RWPE1 (cell line): ENCODE data around the gene TSEN54.

Source experiments
- CTCF ChIA-PET: fragments of 350-600 bp; sonication (Branson Sonifier 250); formaldehyde crosslinking; extraction: SDS; loops from one replicate; lab custom pipeline; 2021; lab: Yijun Ruan, JAX
- POLR2A ChIA-PET: fragments of 400-600 bp; formaldehyde crosslinking; extraction: SDS; loops from one replicate; lab custom pipeline; 2020; ENCODE audit warnings: antibody characterized with exemption; ENCODE audit not compliant: low non-redundant PET; lab: Yijun Ruan, JAX
- DNase-seq: peaks from one replicate; pipeline ENCODE4 v3.0.0; 2012; ENCODE audit warnings: low spot score
- H3K27ac ChIP-seq: fragments of 450-650 bp; 2 replicates; pipeline ENCODE4 v1.5.1; 2017
- CTCF ChIP-seq: fragments of 450-650 bp; conservative IDR thresholded peaks from 2 replicates; pipeline ENCODE4 v1.5.1; 2017; ENCODE audit warnings: low read depth, mild to moderate bottlenecking

TSEN54 gene

GRCh38 chr17:75521290-75521689, 5.0 kb downstream of the TSEN54 start:
- DNase-seq: no peak
- no peak overlapping the region for H3K27ac ChIP-seq
- ChIA-PET CTCF (interaction anchor here (0.7 to 1.2 kb wide), 2 partner anchors 112 to 282 kb away, joined by 4 to 5 read pairs; partner anchors contain the start of gene SMIM5), POLR2A (no interaction called here)
- TF ChIP-seq CTCF: no peak

GRCh38 chr17:75521951-75522727, 5.8 kb downstream of the TSEN54 start:
- ChIA-PET POLR2A (no interaction called here), CTCF (interaction anchor here (0.7 to 1.2 kb wide), 2 partner anchors 111 to 283 kb away, joined by 4 to 5 read pairs; partner anchors contain the start of gene SMIM5)
- TF ChIP-seq CTCF: no peak
- 0 out of 2 replicates have a peak overlapping the region, but pooled peaks have one; percentile 10 for H3K27ac ChIP-seq
- DNase-seq: no peak

DNA sequence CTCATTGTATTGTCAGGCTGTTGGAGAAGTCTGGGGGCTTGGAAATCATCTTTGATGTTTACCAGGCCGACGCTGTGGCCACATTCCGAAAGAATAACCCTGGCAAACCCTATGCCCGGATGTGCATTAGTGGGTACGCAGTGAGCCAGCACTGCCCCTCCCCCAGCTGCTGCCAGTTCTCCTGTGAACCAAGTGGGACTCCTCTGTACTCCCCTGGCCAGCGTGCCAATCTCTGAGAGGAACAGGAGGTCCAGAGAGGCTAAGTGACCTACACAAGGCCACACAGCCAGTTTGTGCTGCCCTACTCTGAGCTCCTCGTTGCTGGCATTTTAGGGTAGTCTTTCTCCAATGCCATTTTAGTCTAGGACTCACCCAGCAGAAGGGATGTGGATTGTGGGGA, 7.3 kb downstream of the TSEN54 start:
- DNase-seq: no peak
- CTCF ChIA-PET: no interaction called here
- peak overlapping the region; percentile 78 for H3K27ac ChIP-seq
- TF ChIP-seq CTCF: no peak
- POLR2A ChIA-PET: no interaction called here

GRCh38 chr17:75524269-75524969, 8.1 kb downstream of the TSEN54 start:
- ChIA-PET POLR2A (interaction anchor here (1.6 kb wide), 1 partner anchor 8 kb away, joined by 13 read pairs; the partner anchor contains the start of gene TSEN54), CTCF (interaction anchor here (0.7 kb wide), 3 partner anchors 26 to 324 kb away, joined by 4 to 5 read pairs (median 4); no protein-coding TSS in a partner anchor)
- DNase-seq: no peak
- TF ChIP-seq CTCF: no peak
- H3K27ac ChIP-seq: peak overlapping the region; percentile 78

GRCh38 chr17:75524970-75525805, 8.9 kb downstream of the TSEN54 start, which contains the start of gene LLGL2:
Gene LLGL2, plus strand, starts transcription at chr17:75525697. Its CDS starts 17,730 bp downstream, at chr17:75543427.
- peak within 1 kb of the TSS; percentile 78 for H3K27ac ChIP-seq
- DNase-seq: peak; percentile 98
- CTCF ChIA-PET: interaction anchor here (0.7 kb wide), 3 partner anchors 25 to 325 kb away, joined by 4 to 5 read pairs (median 4); no protein-coding TSS in a partner anchor
- POLR2A ChIA-PET: interaction anchor here (0.6 to 1.6 kb wide), 10 partner anchors 9 to 876 kb away, joined by 3 to 13 read pairs (median 3); partner anchors contain the start of gene TSEN54
- peak; percentile 75 for TF ChIP-seq CTCF
